H1 (cell line): ENCODE data around the gene SWT1. TPM values are rescaled to one million over a fixed set of nuclear protein-coding genes. Genes with fewer than 3 reads are reported as not detected.
A peak's percentile ranks its signal among the peaks of the same experiment; 100 is the strongest.

Experiments used
- CTCF ChIA-PET: fragments of 300-600 bp; sonication (Branson Sonifier 250); formaldehyde crosslinking; loops from one replicate; lab custom pipeline; 2021; ENCODE audit not compliant: partially characterized antibody; lab: Charles Lee
- POLR2A ChIA-PET: fragments of 300-600 bp; sonication (Branson Sonifier 250); formaldehyde crosslinking; loops from one replicate; lab custom pipeline; 2021; ENCODE audit warnings: inconsistent platforms; ENCODE audit not compliant: partially characterized antibody; lab: Charles Lee
- DNase-seq, 2 experiments: peaks; one replicate each; pipeline versions ENCODE4 v3.0.0 to v3.0.0-alpha.2; 2010 to 2022; ENCODE audit warnings: low spot score in 2 of 2, low read depth in 1 of 2, mixed read lengths in 1 of 2
- FAIRE-seq: peaks from 2 replicates; lab custom pipeline; 2011; peaks lifted over from hg19 to GRCh38; lab: Jason Lieb, UNC
- H2AFZ ChIP-seq: 2 replicates; pipeline ENCODE4 v1.8.1; 2012; ENCODE audit warnings: low read length, inconsistent platforms
- H2AK5ac ChIP-seq: 2 replicates; pipeline ENCODE4 v1.6.1; 2013; ENCODE audit warnings: low read depth, low read length
- H2BK120ac ChIP-seq: replicated peaks from 2 replicates; pipeline ENCODE3; 2013; ENCODE audit warnings: low read depth, low read length, inconsistent platforms
- H2BK12ac ChIP-seq: 2 replicates; pipeline ENCODE4 v1.6.1; 2013; ENCODE audit warnings: low read depth, low read length
- H2BK15ac ChIP-seq: 2 replicates; pipeline ENCODE4 v1.6.1; 2013; ENCODE audit warnings: low read length
- H2BK20ac ChIP-seq: 2 replicates; pipeline ENCODE4 v1.6.1; 2013; ENCODE audit warnings: low read length
- H2BK5ac ChIP-seq: 2 replicates; pipeline ENCODE4 v1.6.1; 2013; ENCODE audit warnings: low read depth, low read length
- H3K14ac ChIP-seq: 2 replicates; pipeline ENCODE4 v1.6.1; 2013; ENCODE audit warnings: inconsistent platforms; ENCODE audit not compliant: insufficient read length
- H3K18ac ChIP-seq: 2 replicates; pipeline ENCODE4 v1.6.1; 2013; ENCODE audit warnings: low read length; ENCODE audit errors: extremely low read depth
- H3K23ac ChIP-seq: 2 replicates; pipeline ENCODE4 v1.6.1; 2013; ENCODE audit warnings: inconsistent platforms; ENCODE audit not compliant: insufficient read length
- H3K23me2 ChIP-seq: 2 replicates; pipeline ENCODE4 v1.6.1; 2013; ENCODE audit warnings: low read depth, low read length
- H3K27ac ChIP-seq: 2 replicates; pipeline ENCODE4 v1.6.1; 2011; ENCODE audit warnings: low read depth, low read length, inconsistent platforms
- H3K27me3 ChIP-seq, 4 experiments: replicated peaks in 1 of 4; 1 replicate in 1 of 4; 2 replicates in 3 of 4; pipeline versions ENCODE4 v1.6.1 to v1.8.1; 2011 to 2013; ENCODE audit warnings: low read length in 3 of 4, mild to moderate bottlenecking in 3 of 4, inconsistent platforms in 2 of 4, mixed read lengths in 2 of 4, moderate library complexity in 1 of 4; ENCODE audit not compliant: control insufficient read depth in 3 of 4, insufficient read depth in 3 of 4; ENCODE audit errors: extremely low read depth in 1 of 4
- H3K36me3 ChIP-seq, 4 experiments: 2 replicates each; pipeline versions ENCODE4 v1.6.1 to v1.8.1; 2011 to 2013; ENCODE audit warnings: mild to moderate bottlenecking in 4 of 4, low read length in 3 of 4, moderate library complexity in 2 of 4, control low read depth in 1 of 4, inconsistent platforms in 1 of 4; ENCODE audit not compliant: insufficient read depth in 4 of 4, control insufficient read depth in 2 of 4
- H3K4ac ChIP-seq: replicated peaks from 2 replicates; pipeline ENCODE3; 2013; ENCODE audit warnings: low read length, low read depth, mixed read lengths, inconsistent platforms; ENCODE audit not compliant: insufficient read length
- H3K4me1 ChIP-seq, 4 experiments: replicated peaks in 1 of 4; 1 replicate in 1 of 4; 2 replicates in 3 of 4; pipeline versions ENCODE4 v1.6.1 to v1.8.1; 2011 to 2013; ENCODE audit warnings: low read length in 3 of 4, inconsistent platforms in 2 of 4, mixed read lengths in 1 of 4; ENCODE audit not compliant: insufficient read depth in 4 of 4, control insufficient read depth in 3 of 4
- H3K4me2 ChIP-seq, 2 experiments: 2 replicates each; pipeline versions ENCODE4 v1.6.1 to v1.8.1; 2011 to 2013; ENCODE audit warnings: low read depth in 2 of 2, low read length in 2 of 2, control low read depth in 1 of 2, inconsistent platforms in 1 of 2, mild to moderate bottlenecking in 1 of 2; ENCODE audit not compliant: insufficient read depth in 1 of 2
- H3K4me3 ChIP-seq, 4 experiments: fragments of 200-600, 300-600 bp in 1 of 4; sonication (generic), shearing (Covaris generic), sonication (Bioruptor Twin) in 1 of 4; 2 replicates each; pipeline versions ENCODE4 v1.5.1 to v1.8.1; 2011 to 2016; ENCODE audit warnings: low read length in 4 of 4, low read depth in 3 of 4, control low read depth in 2 of 4, inconsistent platforms in 2 of 4, mild to moderate bottlenecking in 2 of 4, mixed read lengths in 1 of 4, moderate library complexity in 1 of 4; ENCODE audit not compliant: insufficient read depth in 2 of 4; ENCODE audit errors: extremely low read depth in 1 of 4
- H3K56ac ChIP-seq: replicated peaks from 2 replicates; pipeline ENCODE3; 2013; ENCODE audit warnings: low read depth, mild to moderate bottlenecking, mixed read lengths, low read length, inconsistent platforms; ENCODE audit not compliant: insufficient read length
- H3K79me1 ChIP-seq: 2 replicates; pipeline ENCODE4 v1.6.1; 2013; ENCODE audit warnings: low read depth, low read length, control low read depth
- H3K79me2 ChIP-seq, 2 experiments: 2 replicates each; pipeline versions ENCODE4 v1.6.1 to v1.8.1; 2012 to 2013; ENCODE audit warnings: low read length in 2 of 2, mild to moderate bottlenecking in 2 of 2, inconsistent platforms in 1 of 2; ENCODE audit not compliant: insufficient read depth in 2 of 2, control insufficient read depth in 1 of 2
- H3K9ac ChIP-seq, 4 experiments: replicated peaks in 1 of 4; 1 replicate in 1 of 4; 2 replicates in 3 of 4; pipeline versions ENCODE4 v1.6.1 to v1.8.1; 2011 to 2013; ENCODE audit warnings: low read depth in 3 of 4, low read length in 3 of 4, control low read depth in 2 of 4, mild to moderate bottlenecking in 2 of 4, moderate library complexity in 2 of 4, inconsistent platforms in 1 of 4; ENCODE audit errors: extremely low read depth in 1 of 4
- H3K9me3 ChIP-seq, 2 experiments: 2 replicates each; pipeline versions ENCODE4 v1.6.1 to v1.8.1; 2012 to 2013; ENCODE audit warnings: mild to moderate bottlenecking in 2 of 2, moderate library complexity in 2 of 2, control low read depth in 1 of 2, inconsistent platforms in 1 of 2, low read depth in 1 of 2, low read length in 1 of 2, mixed read lengths in 1 of 2; ENCODE audit not compliant: insufficient read depth in 2 of 2
- H4K20me1 ChIP-seq, 2 experiments: replicated peaks in 1 of 2; 2 replicates each; pipeline versions ENCODE3 to v1.8.1; 2011 to 2013; ENCODE audit warnings: inconsistent platforms in 2 of 2, low read length in 2 of 2, mild to moderate bottlenecking in 1 of 2; ENCODE audit not compliant: insufficient read depth in 2 of 2, control insufficient read depth in 1 of 2
- H4K5ac ChIP-seq: 2 replicates; pipeline ENCODE4 v1.6.1; 2013; ENCODE audit warnings: low read length, low read depth, mixed read lengths, inconsistent platforms; ENCODE audit not compliant: insufficient read length
- H4K8ac ChIP-seq: 2 replicates; pipeline ENCODE4 v1.8.0; 2013; ENCODE audit warnings: mild to moderate bottlenecking, moderate library complexity, low read length, inconsistent platforms; ENCODE audit not compliant: insufficient read depth; ENCODE audit errors: extremely low read depth
- H4K91ac ChIP-seq: replicated peaks from 2 replicates; pipeline ENCODE3; 2013; ENCODE audit warnings: low read length, mixed read lengths, inconsistent platforms; ENCODE audit not compliant: insufficient read length
- ASH2L ChIP-seq: fragments of 200-600, 300-600 bp; sonication (generic); IDR thresholded peaks from one replicate; pipeline ENCODE4 v1.7.1; 2017; ENCODE audit warnings: low read length
- MAFK ChIP-seq: IDR thresholded peaks from 2 replicates; pipeline ENCODE4 v1.6.1; 2012; ENCODE audit warnings: low read depth, mild to moderate bottlenecking, improper control_type of control experiment, low read length
- PHF8 ChIP-seq: fragments of 200-600 bp; sonication (generic); conservative IDR thresholded peaks from 2 replicates; pipeline ENCODE4 v1.7.1; 2012; ENCODE audit warnings: low read depth, mild to moderate bottlenecking, inconsistent platforms, low read length, moderate library complexity
- POLR2A ChIP-seq, 2 experiments: IDR thresholded peaks; 1 replicate in 1 of 2; 2 replicates in 1 of 2; pipeline ENCODE4 v1.6.1; 2011; ENCODE audit warnings: low read depth in 2 of 2, low read length in 2 of 2, mild to moderate bottlenecking in 2 of 2; ENCODE audit errors: control extremely low read depth in 1 of 2
- RAD21 ChIP-seq, 2 experiments: IDR thresholded peaks in 1 of 2; conservative IDR thresholded peaks in 1 of 2; 2 replicates each; pipeline ENCODE4 v1.6.1; 2011; ENCODE audit warnings: low read depth in 2 of 2, low read length in 2 of 2, improper control_type of control experiment in 1 of 2, inconsistent platforms in 1 of 2, mild to moderate bottlenecking in 1 of 2, moderate library complexity in 1 of 2
- SIN3A ChIP-seq, 2 experiments: IDR thresholded peaks in 1 of 2; conservative IDR thresholded peaks in 1 of 2; 2 replicates each; pipeline ENCODE4 v1.6.1; 2011 to 2012; ENCODE audit warnings: low read length in 2 of 2, improper control_type of control experiment in 1 of 2, low read depth in 1 of 2, mild to moderate bottlenecking in 1 of 2
- TCF12 ChIP-seq: IDR thresholded peaks from 2 replicates; pipeline ENCODE4 v1.6.1; 2011; ENCODE audit warnings: low read depth, mild to moderate bottlenecking, low read length
- TEAD4 ChIP-seq: IDR thresholded peaks from 2 replicates; pipeline ENCODE4 v1.6.1; 2012; ENCODE audit warnings: low read depth, low read length, inconsistent platforms, mixed read lengths
- WGBS, 2 experiments: shearing (Covaris generic) in 1 of 2; methylation state at CpG; one replicate each; pipeline versions ENCODE4 v1.1.6 to v1.1.7; 2013 to 2015; ENCODE audit warnings: low lambda C conversion rate in 2 of 2, mixed read lengths in 2 of 2, inconsistent platforms in 1 of 2, low coverage in 1 of 2, missing lambda C conversion rate in 1 of 2; ENCODE audit not compliant: insufficient replicate concordance in 2 of 2, insufficient coverage in 1 of 2, insufficient read length in 1 of 2; ENCODE audit errors: extremely low coverage in 1 of 2, missing lambda C conversion rate in 1 of 2; 5-methylcytosine and 5-hydroxymethylcytosine counted together
- polyA plus RNA-seq, 7 experiments: library from polyadenylated mRNA; depleted of rRNA in 3 of 7; stranded (reverse) in 5 of 7; unstranded in 2 of 7; fragments of >200 nt in 5 of 7; fragments of 200-250 nt in 2 of 7; gene quantifications; 1 replicate in 5 of 7; 2 replicates in 1 of 7; 4 replicates in 1 of 7; pipeline versions ENCODE4 v1.2.1 to v1.2.3, GENCODE V29; 2011 to 2013; ENCODE audit warnings: missing spikeins in 2 of 7, mixed read lengths in 2 of 7
- total RNA-seq: library from RNA; stranded (reverse); fragmentation: NEBNext Ultra II Directional; extraction: Animal tissue kit (Norgen Biotek cat#: 25700); gene quantifications from 2 replicates; pipeline ENCODE4 v1.2.1, GENCODE V29; 2021

The SWT1 gene
- total and polyA plus RNA-seq, 2 of the 8 experiments (the other 6 are each of a cell fraction or from before 2014, with no cell fraction given), result 1.4 to 6.2 TPM

GRCh38 chr1:185317886-185318310 is 160.9 kb downstream of the SWT1 start:
- peaks cover 0 to 4% (median 3%) of the 10 kb centered on the region in 4 experiments; a peak in 5 of 7 replicates for H3K4me1 ChIP-seq
- POLR2A ChIA-PET, result interaction anchor here (1.0 to 2.6 kb wide), 5 partner anchors 9 to 278 kb away, joined by 4 to 8 read pairs (median 7); no protein-coding TSS in a partner anchor
- peak overlapping the region; percentile 96 for H2AFZ ChIP-seq
- H2BK12ac ChIP-seq, result peak overlapping the region; percentile 82; the same call in 1 of the 2 replicates
- peak overlapping the region; percentile 72 for H4K91ac ChIP-seq
- H3K79me2 ChIP-seq, result peaks cover 30 to 41% of the 10 kb centered on the region in 2 experiments
- H3K27me3 ChIP-seq, result no peaks in the 10 kb centered on the region
- DNase-seq, result no peak
- 56% methylated on average over 11 of the region's 11 CpGs; no CpG with 5 or more reads in 1 of the 2 experiments for WGBS, 2 experiments
- H3K4ac ChIP-seq, result peak overlapping the region; percentile 71
- H3K4me2 ChIP-seq, result peak overlapping the region; percentile 86 to 95
- peak overlapping the region; percentile 38 to 97 (median 40); a peak in 7 of 8 replicates for H3K4me3 ChIP-seq
- peaks cover 0 to 7% of the 10 kb centered on the region in 2 experiments; a peak in 1 of 4 replicates for H3K9me3 ChIP-seq
- peak overlapping the region; percentile 92 for H3K27ac ChIP-seq
- peak overlapping the region; percentile 57 to 83 (median 65) for H3K9ac ChIP-seq
- H2AK5ac ChIP-seq, result no peak overlapping the region
- TF ChIP-seq RAD21 (IDR thresholded peaks at IDR 0.05 in 1 of 2, conservative IDR thresholded peaks at IDR 0.05 in 1 of 2; ENCODE audit: low read depth in 2 of 2, low read length in 2 of 2) (peak; percentile 25 to 26), ASH2L (peak; percentile 21), SIN3A (conservative IDR thresholded peaks at IDR 0.05 in 1 of 2, IDR thresholded peaks at IDR 0.05 in 1 of 2; ENCODE audit: low read depth in 1 of 2, low read length in 2 of 2) (no peak), TEAD4 (no peak), TCF12 (0 out of 2 replicates have a peak, but pooled peaks have one; percentile 47), POLR2A (IDR thresholded peaks at IDR 0.05; ENCODE audit: control extremely low read depth in 1 of 2, low read depth in 2 of 2, low read length in 2 of 2) (peak in 1 of 2 experiments; percentile 39; a peak in 1 of 3 replicates), MAFK (peak; percentile 35; the same call in 1 of the 2 replicates), PHF8 (no peak)
- H2BK5ac ChIP-seq, result peak overlapping the region; percentile 91
- peak overlapping the region; percentile 71; the same call in 1 of the 2 replicates for H3K18ac ChIP-seq
- H3K23ac ChIP-seq, result no peak overlapping the region
- peak overlapping the region; percentile 5 for H2BK120ac ChIP-seq
- peak overlapping the region; percentile 96 for H4K5ac ChIP-seq
- peak overlapping the region; percentile 98; the same call in 1 of the 2 replicates for H4K8ac ChIP-seq
- no peaks in the 10 kb centered on the region for H3K79me1 ChIP-seq
- H3K36me3 ChIP-seq, result peaks cover 0 to 4% (median 0%) of the 10 kb centered on the region in 4 experiments; a peak in 1 of 8 replicates
- H2BK15ac ChIP-seq, result no peak overlapping the region
- FAIRE-seq, result no peak
- H3K14ac ChIP-seq, result no peak overlapping the region
- CTCF ChIA-PET, result interaction anchor here (0.6 to 4.1 kb wide), 17 partner anchors 10 to 922 kb away, joined by 3 to 32 read pairs (median 3); no protein-coding TSS in a partner anchor
- H2BK20ac ChIP-seq, result no peak overlapping the region
- peaks cover 9 to 13% of the 10 kb centered on the region in 2 experiments for H4K20me1 ChIP-seq
- peaks cover 11% of the 10 kb centered on the region for H3K23me2 ChIP-seq
- peak overlapping the region; percentile 77 for H3K56ac ChIP-seq
